Calu3 (cell line): ENCODE data around the gene BRF1. TPM values are rescaled to one million over a fixed set of nuclear protein-coding genes. Genes with fewer than 3 reads are reported as not detected.

Experiments used
- BruUV-seq: library from RNA; stranded (reverse); fragments of 400-500 nt; replicated peaks from 2 replicates; lab custom pipeline; 2021; lab: Mats Ljungman, UMichigan
- CTCF ChIA-PET: fragments of 300-600 bp; sonication (Branson Sonifier 250); formaldehyde crosslinking; loops from one replicate; lab custom pipeline; 2022; ENCODE audit warnings: antibody characterized with exemption; lab: Charles Lee
- DNase-seq: peaks from one replicate; pipeline ENCODE4 v3.0.0; 2022
- H3K27ac Mint-ChIP-seq: one replicate; pipeline ENCODE4 v1.8.0; 2022; ENCODE audit warnings: mixed read lengths; ENCODE audit not compliant: unreplicated experiment
- H3K27me3 Mint-ChIP-seq: one replicate; pipeline ENCODE4 v1.8.0; 2022; ENCODE audit warnings: mixed read lengths; ENCODE audit not compliant: unreplicated experiment
- H3K36me3 Mint-ChIP-seq: one replicate; pipeline ENCODE4 v1.8.0; 2022; ENCODE audit warnings: mild to moderate bottlenecking, moderate library complexity, mixed read lengths; ENCODE audit not compliant: insufficient read depth, unreplicated experiment
- H3K4me1 Mint-ChIP-seq: one replicate; pipeline ENCODE4 v1.8.0; 2022; ENCODE audit warnings: mild to moderate bottlenecking, low read depth, mixed read lengths; ENCODE audit not compliant: unreplicated experiment
- H3K4me3 Mint-ChIP-seq: one replicate; pipeline ENCODE4 v1.8.0; 2022; ENCODE audit warnings: mild to moderate bottlenecking, low read depth, moderate library complexity, mixed read lengths; ENCODE audit not compliant: unreplicated experiment
- H3K9me3 Mint-ChIP-seq: one replicate; pipeline ENCODE4 v1.8.0; 2022; ENCODE audit warnings: low read depth, mixed read lengths; ENCODE audit not compliant: unreplicated experiment
- intact Hi-C: fragments of 100-400 bp; cut with micrococcal nuclease; formaldehyde crosslinking; loops from one replicate; pipeline ENCODE4 v1.10.0; 2022; ENCODE audit not compliant: unreplicated experiment
- total RNA-seq: library from RNA; stranded (reverse); gene quantifications from 2 replicates; pipeline ENCODE4 v1.2.3, GENCODE V29; 2022
- TF ChIP-seq, protein P1 (sequence below): fragments of 200-600 bp; IDR thresholded peaks from one replicate; pipeline ENCODE4 v1.8.0; 2022; ENCODE audit warnings: antibody characterized with exemption; ENCODE audit not compliant: unreplicated experiment

Gene BRF1
- total RNA-seq, 1 experiment from 2014 or later = 38.4 TPM

DNA sequence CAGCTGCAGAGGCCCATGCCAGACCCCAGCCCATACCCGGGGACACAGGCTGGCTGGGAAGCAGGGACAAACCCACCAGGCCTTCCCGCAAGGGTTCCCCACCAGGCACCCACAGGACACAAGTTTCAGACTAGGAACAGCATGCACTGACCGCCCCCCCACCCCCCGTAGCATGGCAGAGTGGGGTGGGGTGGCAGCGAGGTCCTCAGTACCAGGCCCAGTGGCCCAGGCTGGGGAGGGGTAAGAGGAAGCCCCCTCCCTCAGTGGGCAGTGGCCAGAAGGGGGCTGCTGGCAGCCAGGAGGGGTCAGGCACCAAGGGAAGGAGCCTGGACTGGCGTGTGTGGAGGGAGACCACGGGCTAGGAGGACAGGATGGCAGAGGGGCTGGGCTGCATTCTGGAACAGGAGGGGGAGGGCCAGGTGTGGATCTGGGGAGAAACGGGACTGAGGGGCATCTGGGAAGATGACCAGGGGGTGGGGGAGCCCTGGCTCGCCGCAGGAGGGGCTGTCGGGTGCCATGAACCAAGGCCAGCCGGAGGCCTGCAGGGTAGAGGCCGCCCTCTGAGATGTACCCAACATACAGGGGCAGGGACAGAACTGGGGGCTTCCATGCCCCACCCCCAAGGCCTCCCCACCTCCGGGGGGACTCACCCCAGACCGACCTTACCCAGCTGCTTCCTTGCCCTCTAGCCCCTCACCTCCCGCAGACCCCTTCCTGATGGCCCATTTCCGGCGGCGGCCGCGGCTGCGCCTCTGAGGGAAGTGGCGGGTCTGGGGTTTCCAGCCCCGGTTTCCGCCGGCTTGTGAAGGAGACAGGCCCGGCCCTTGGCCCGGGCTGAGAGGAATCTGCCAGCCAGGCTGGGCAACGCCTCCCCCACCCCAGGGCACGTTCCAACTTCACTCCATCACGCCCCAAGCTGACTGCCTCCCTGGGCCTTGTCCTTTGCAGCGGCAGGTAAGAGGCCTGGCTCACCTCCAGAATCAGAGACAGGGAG lies 126.6 kb downstream of the BRF1 start:
- no TSS peak for BruUV-seq
- Mint-ChIP-seq H3K27ac (no peak overlapping the region), H3K27me3 (peaks cover 9% of the 10 kb centered on the region), H3K4me3 (no peak overlapping the region), H3K9me3 (no peaks in the 10 kb centered on the region), H3K4me1 (peaks cover 9% of the 10 kb centered on the region), H3K36me3 (peaks cover 7% of the 10 kb centered on the region)
- DNase-seq = no peak
- CTCF ChIA-PET = no interaction called here
- intact Hi-C loops = no loop called here
- TF ChIP-seq, protein P1, sequence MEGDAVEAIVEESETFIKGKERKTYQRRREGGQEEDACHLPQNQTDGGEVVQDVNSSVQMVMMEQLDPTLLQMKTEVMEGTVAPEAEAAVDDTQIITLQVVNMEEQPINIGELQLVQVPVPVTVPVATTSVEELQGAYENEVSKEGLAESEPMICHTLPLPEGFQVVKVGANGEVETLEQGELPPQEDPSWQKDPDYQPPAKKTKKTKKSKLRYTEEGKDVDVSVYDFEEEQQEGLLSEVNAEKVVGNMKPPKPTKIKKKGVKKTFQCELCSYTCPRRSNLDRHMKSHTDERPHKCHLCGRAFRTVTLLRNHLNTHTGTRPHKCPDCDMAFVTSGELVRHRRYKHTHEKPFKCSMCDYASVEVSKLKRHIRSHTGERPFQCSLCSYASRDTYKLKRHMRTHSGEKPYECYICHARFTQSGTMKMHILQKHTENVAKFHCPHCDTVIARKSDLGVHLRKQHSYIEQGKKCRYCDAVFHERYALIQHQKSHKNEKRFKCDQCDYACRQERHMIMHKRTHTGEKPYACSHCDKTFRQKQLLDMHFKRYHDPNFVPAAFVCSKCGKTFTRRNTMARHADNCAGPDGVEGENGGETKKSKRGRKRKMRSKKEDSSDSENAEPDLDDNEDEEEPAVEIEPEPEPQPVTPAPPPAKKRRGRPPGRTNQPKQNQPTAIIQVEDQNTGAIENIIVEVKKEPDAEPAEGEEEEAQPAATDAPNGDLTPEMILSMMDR = no peak

GRCh38 chr14:105173145-105173544 lies 127.7 kb downstream of the BRF1 start:
- CTCF ChIA-PET = interaction anchor here (0.7 kb wide), 1 partner anchor 155 kb away, joined by 6 read pairs; no protein-coding TSS in a partner anchor
- Mint-ChIP-seq H3K4me3 (no peak overlapping the region), H3K27me3 (peaks cover 11% of the 10 kb centered on the region), H3K4me1 (peaks cover 9% of the 10 kb centered on the region), H3K9me3 (no peaks in the 10 kb centered on the region), H3K36me3 (peaks cover 14% of the 10 kb centered on the region), H3K27ac (no peak overlapping the region)
- no peak for DNase-seq
- no TSS peak for BruUV-seq
- TF ChIP-seq, protein P1 = no peak
- intact Hi-C loops = no loop called here

GRCh38 chr14:105172476-105172875 lies 128.3 kb downstream of the BRF1 start:
- Mint-ChIP-seq H3K4me3 (no peak overlapping the region), H3K27me3 (peaks cover 11% of the 10 kb centered on the region), H3K27ac (no peak overlapping the region), H3K4me1 (peaks cover 9% of the 10 kb centered on the region), H3K36me3 (peaks cover 14% of the 10 kb centered on the region), H3K9me3 (no peaks in the 10 kb centered on the region)
- CTCF ChIA-PET = interaction anchor here (0.7 to 1.8 kb wide), 2 partner anchors 53 to 154 kb away, joined by 4 to 6 read pairs; no protein-coding TSS in a partner anchor
- TF ChIP-seq, protein P1 = no peak
- BruUV-seq = no TSS peak
- intact Hi-C loops = no loop called here
- no peak for DNase-seq

DNA sequence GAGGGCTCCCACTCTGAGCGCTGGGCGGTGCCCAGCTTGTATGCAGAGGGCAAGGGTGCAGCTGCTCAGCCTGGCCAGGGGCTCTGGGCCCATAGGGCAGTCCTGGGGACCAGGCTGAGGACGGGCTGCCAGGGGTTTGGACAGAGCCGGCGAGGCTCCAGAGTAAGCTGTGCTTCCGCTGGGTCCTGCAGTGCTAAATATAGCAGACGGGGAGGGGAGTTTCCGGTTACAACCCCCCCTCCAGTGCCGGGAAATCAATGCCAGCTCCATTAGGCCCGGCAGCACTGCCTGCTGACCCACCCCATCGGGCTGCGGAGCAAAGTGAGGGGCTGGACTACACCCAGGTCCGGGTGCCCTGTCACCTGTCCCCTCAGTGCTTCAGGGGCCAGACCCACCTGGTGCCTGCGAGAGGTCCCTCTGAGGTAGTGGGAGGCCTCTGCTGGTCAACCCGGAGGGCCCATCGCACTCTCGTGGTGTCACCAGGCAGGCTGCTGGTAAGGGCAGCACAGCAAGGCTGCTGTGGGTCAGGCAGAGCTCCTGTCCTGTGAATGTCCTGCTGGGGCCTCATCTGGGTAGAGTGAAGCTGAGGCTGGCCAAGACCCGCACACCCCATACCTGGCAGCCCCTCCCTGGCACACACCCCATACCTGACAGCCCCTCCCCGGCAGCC lies 129.7 kb downstream of the BRF1 start:
- TF ChIP-seq, protein P1 = no peak
- Mint-ChIP-seq H3K9me3 (no peaks in the 10 kb centered on the region), H3K36me3 (peaks cover 14% of the 10 kb centered on the region), H3K4me1 (peaks cover 2% of the 10 kb centered on the region), H3K4me3 (no peak overlapping the region), H3K27me3 (peaks cover 11% of the 10 kb centered on the region), H3K27ac (no peak overlapping the region)
- DNase-seq = no peak
- CTCF ChIA-PET = interaction anchor here (0.5 to 1.8 kb wide), 3 partner anchors 52 to 716 kb away, joined by 3 to 4 read pairs (median 4); no protein-coding TSS in a partner anchor
- BruUV-seq = no TSS peak
- intact Hi-C loops = no loop called here
